Neuron (in vitro differentiated cells): ENCODE results near the gene MAB21L2.

Source experiments
- H2AFZ ChIP-seq: one replicate; pipeline ENCODE4 v1.6.1; 2013; ENCODE audit warnings: low read depth, mild to moderate bottlenecking, inconsistent platforms, low read length, moderate library complexity
- H3K27me3 ChIP-seq: one replicate; pipeline ENCODE4 v1.6.1; 2013; ENCODE audit warnings: low read length; ENCODE audit not compliant: insufficient read depth
- H3K36me3 ChIP-seq: one replicate; pipeline ENCODE4 v1.6.1; 2013; ENCODE audit warnings: low read length; ENCODE audit not compliant: insufficient read depth
- H3K4me1 ChIP-seq: one replicate; pipeline ENCODE4 v1.6.1; 2013; ENCODE audit warnings: low read length; ENCODE audit not compliant: insufficient read depth
- H3K4me3 ChIP-seq: 2 replicates; pipeline ENCODE4 v1.5.1; 2013; ENCODE audit warnings: mild to moderate bottlenecking, low read length, moderate library complexity
- H3K9me3 ChIP-seq: one replicate; pipeline ENCODE4 v1.6.1; 2013; ENCODE audit warnings: low read length

The MAB21L2 gene

DNA sequence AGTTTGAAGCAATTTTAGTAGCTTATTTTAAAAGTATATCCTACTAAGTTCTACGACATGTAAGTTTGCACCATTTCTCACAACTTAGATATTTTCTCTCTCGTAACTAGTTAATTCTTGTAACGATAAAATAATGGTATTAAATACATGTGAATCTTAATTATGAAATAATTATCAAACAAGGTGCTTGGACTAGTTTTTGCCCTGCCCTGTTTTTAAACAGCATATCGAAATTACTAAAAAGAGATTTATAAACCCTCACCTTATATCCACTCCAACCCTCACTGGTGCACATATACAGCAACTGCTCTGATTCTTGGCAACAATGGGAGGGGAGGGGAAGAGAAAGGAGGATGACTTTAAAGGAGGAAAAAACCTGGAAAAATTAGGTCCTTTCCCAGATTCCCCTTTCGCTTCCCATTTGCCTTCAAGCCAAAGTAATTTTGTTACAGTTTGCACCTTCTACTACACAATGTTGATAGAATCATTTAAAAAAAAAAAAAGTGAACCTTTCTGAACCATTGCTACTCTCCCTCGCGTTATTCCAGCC lies 820 bp upstream of the MAB21L2 start:
- Histone ChIP-seq H3K4me3 (peak overlapping the region; percentile 51), H3K27me3 (peaks cover 28% of the 10 kb centered on the region), H3K36me3 (no peaks in the 10 kb centered on the region), H2AFZ (peak overlapping the region; percentile 54), H3K4me1 (peaks cover 43% of the 10 kb centered on the region), H3K9me3 (no peaks in the 10 kb centered on the region)

DNA sequence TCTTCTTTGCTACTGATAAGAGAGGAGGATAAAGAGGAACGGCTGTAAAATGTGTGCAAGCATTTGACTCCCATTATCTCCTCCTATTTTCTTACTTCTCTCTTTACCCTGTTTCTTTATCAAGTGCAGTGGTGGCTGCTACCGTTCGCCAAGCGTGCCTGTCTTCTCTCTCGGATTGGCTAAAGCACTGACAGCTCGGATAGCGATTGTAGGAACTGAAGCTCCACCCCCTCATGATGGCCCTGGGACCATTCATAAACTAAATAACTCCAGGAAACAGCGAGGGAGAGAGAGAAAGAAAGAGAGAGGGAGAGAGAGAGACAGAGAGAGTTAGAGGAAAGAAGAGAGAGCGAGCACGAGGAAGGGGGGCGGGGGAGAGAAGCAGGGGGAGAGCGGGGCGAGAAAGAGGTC lies 305 bp upstream of the MAB21L2 start:
- no peaks in the 10 kb centered on the region for H3K36me3 ChIP-seq
- H3K4me1 ChIP-seq, result peaks cover 43% of the 10 kb centered on the region
- H3K4me3 ChIP-seq, result peak overlapping the region; percentile 51
- H3K9me3 ChIP-seq, result no peaks in the 10 kb centered on the region
- peaks cover 28% of the 10 kb centered on the region for H3K27me3 ChIP-seq
- H2AFZ ChIP-seq, result peak overlapping the region; percentile 54

DNA sequence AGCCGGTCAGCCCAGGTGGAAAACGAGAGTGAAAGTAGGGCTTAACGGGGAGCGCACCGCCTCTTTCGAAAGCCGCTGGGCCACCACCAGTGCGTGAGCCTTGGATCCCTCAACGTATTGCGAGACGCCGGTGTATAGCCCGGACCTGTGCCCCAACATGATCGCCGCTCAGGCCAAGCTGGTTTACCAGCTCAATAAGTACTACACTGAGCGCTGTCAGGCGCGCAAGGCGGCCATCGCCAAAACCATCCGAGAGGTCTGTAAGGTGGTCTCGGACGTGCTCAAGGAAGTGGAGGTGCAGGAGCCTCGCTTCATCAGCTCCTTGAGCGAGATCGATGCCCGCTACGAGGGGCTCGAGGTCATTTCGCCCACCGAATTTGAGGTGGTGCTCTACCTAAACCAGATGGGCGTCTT lies 929 bp downstream of the MAB21L2 start:
- no peaks in the 10 kb centered on the region for H3K9me3 ChIP-seq
- H3K27me3 ChIP-seq, result peaks cover 28% of the 10 kb centered on the region
- H3K4me3 ChIP-seq, result peak overlapping the region; percentile 51
- peak overlapping the region; percentile 7 for H2AFZ ChIP-seq
- peaks cover 41% of the 10 kb centered on the region for H3K4me1 ChIP-seq
- no peaks in the 10 kb centered on the region for H3K36me3 ChIP-seq

DNA sequence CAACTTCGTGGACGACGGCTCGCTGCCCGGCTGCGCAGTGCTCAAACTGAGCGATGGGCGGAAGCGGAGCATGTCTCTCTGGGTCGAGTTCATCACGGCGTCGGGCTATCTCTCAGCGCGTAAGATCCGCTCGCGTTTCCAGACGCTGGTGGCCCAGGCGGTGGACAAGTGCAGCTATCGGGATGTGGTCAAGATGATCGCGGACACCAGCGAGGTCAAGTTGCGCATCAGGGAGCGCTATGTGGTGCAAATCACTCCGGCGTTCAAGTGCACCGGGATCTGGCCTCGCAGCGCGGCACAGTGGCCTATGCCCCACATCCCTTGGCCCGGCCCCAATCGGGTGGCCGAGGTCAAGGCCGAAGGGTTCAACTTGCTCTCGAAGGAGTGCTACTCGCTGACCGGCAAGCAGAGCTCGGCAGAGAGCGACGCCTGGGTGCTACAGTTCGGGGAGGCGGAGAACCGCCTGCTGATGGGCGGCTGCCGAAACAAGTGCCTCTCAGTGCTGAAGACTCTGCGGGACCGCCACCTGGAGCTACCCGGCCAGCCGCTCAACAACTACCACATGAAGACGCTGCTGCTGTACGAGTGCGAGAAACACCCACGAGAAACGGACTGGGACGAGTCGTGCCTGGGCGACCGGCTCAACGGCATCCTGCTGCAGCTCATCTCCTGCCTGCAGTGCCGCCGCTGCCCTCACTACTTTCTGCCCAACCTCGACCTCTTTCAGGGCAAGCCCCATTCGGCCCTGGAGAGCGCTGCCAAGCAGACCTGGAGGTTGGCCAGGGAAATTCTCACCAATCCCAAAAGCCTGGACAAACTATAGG lies 1.5 kb downstream of the MAB21L2 start:
- H3K4me3 ChIP-seq, result peak overlapping the region; percentile 51
- H3K27me3 ChIP-seq, result peaks cover 28% of the 10 kb centered on the region

DNA sequence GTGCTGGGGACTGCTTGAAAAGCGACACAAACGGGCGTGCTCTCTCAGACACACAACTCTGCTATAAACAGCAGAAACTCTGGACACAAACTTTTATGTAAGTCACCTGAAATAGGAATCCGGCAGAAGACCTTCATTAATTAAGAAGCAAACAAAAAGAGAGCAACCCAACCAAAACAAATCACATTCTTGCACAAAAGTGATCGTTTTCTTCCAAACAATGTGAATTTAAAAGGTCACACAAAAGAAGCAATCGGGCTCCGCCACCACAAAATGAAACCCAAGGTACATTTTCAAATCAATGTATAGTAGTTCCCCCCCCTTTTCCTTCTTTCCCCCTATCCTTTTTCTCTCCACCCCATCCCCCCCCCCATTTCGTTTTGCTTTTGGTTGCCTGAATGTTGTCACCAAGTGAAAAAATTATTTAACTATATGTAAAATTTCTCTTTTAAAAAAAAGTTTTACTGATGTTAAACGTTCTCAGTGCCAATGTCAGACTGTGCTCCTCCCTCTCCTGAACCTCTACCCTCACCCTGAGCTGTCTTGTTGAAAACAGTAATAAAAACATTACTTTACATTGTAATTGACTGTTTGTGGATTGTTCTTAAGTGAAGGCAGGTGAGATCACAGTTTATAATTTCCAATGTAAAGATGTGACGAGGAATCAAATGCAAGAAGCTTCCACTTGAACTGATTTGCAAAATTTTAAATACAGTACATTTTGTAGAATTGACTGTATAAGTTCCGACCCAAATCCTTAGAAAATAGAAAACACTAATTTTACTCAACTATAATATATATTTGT lies 2.4 kb downstream of the MAB21L2 start:
- peak overlapping the region; percentile 51 for H3K4me3 ChIP-seq
- no peaks in the 10 kb centered on the region for H3K9me3 ChIP-seq
- H3K36me3 ChIP-seq, result no peaks in the 10 kb centered on the region
- peaks cover 32% of the 10 kb centered on the region for H3K4me1 ChIP-seq
- H2AFZ ChIP-seq, result peak overlapping the region; percentile 7
- H3K27me3 ChIP-seq, result peaks cover 28% of the 10 kb centered on the region

More for the DNA sequence above, 1.5 kb downstream of the MAB21L2 start:
- Histone ChIP-seq H3K36me3 (no peaks in the 10 kb centered on the region), H2AFZ (peak overlapping the region; percentile 7), H3K9me3 (no peaks in the 10 kb centered on the region), H3K4me1 (peaks cover 40% of the 10 kb centered on the region)

DNA sequence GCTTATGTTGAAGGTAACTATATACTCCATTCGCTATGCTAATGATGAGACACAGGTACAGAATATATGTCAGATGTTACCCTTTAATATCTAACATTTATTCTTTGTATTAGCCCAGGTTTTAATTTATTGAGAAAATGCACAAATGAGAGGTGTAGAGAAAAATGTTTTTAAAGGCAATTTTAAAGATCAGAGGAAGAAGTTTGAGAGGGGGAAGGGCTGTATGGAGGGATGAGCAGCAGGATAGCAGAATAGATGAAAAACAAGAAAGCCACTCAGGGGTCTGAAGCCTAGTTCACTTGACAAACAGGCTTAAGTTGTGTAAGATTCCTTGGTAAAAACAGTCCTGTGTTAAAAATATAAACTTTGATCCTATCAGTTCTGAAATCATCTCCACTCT lies 3.7 kb downstream of the MAB21L2 start:
- Histone ChIP-seq H3K4me3 (peak overlapping the region; percentile 28), H3K27me3 (peaks cover 22% of the 10 kb centered on the region), H3K4me1 (peaks cover 25% of the 10 kb centered on the region), H2AFZ (no peak overlapping the region), H3K9me3 (no peaks in the 10 kb centered on the region), H3K36me3 (no peaks in the 10 kb centered on the region)

DNA sequence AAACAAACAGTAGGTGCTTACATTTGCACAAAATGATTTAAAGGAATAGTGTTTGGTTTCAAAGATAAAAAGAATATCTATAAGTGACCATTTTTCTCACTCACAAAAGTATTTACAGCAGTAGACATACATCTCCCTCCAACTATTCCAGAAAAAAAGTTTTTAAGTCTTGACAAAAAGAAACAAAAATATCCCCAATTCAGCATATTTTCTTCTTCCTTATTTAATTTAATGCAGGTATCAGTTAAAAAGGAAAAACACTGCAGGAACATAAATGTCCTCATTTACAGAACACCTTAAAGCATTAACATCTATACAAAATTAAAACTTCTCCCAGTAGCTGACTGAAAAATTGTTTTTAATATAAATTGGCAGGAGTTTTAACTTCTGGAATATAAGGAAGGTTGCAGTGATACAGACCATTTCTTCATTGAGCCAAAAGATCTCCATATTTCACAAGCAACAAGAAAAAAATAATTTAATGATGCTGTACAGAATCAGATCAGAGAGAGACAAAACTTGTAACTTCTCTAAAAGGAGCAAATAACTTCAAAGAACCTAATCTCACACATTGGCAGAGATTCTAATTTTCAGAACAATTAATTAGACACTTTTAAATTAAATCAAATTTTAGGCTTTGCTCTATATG lies 4.3 kb downstream of the MAB21L2 start:
- Histone ChIP-seq H3K27me3 (peaks cover 16% of the 10 kb centered on the region), H3K4me1 (peaks cover 26% of the 10 kb centered on the region), H3K9me3 (no peaks in the 10 kb centered on the region), H2AFZ (no peak overlapping the region), H3K36me3 (no peaks in the 10 kb centered on the region), H3K4me3 (peak overlapping the region; percentile 28)

DNA sequence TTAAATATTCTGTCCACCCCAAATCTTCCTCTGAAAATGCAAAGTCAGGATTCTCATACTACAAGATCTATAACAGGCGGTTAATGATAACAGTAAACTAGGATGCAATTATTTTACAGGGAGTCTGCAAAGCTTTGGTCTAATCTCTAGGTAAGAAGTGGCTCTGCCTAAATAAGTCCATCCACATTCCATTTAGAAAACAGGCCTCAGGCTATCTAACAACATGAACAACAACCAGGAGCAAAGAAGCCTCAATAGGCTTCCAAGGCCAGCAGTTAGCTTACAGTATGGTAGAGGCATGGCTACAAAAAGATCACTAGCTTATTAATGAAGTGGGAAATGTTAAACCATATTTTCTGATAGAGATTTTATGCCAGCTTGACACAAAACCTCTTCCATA lies 6.4 kb downstream of the MAB21L2 start:
- no peaks in the 10 kb centered on the region for H3K36me3 ChIP-seq
- H3K27me3 ChIP-seq, result peaks cover 9% of the 10 kb centered on the region
- H3K9me3 ChIP-seq, result no peaks in the 10 kb centered on the region
- peaks cover 23% of the 10 kb centered on the region for H3K4me1 ChIP-seq
- H3K4me3 ChIP-seq, result peak overlapping the region; percentile 6
- H2AFZ ChIP-seq, result no peak overlapping the region

DNA sequence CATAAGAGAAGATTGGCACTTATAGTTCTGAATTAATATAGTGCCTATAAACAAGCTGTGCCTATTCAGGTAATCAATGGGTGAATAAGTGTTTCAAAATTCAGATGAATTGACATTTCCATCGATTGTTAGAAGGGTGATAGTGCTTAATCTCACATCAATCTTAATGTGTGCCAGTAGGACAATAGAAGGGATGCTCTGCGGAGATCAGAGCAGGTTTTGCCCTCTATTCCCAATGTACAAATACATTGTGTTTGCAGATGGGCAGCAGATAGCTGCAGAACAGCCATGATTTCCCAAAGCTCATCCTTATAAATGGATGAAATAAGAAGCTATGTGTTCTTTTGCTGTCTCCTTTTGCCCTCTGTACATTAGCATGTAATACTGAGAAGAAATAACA lies 7.2 kb downstream of the MAB21L2 start:
- Histone ChIP-seq H3K27me3 (peaks cover under 1% of the 10 kb centered on the region), H3K4me1 (peaks cover 14% of the 10 kb centered on the region), H3K9me3 (no peaks in the 10 kb centered on the region), H3K4me3 (no peak overlapping the region), H2AFZ (no peak overlapping the region), H3K36me3 (no peaks in the 10 kb centered on the region)

DNA sequence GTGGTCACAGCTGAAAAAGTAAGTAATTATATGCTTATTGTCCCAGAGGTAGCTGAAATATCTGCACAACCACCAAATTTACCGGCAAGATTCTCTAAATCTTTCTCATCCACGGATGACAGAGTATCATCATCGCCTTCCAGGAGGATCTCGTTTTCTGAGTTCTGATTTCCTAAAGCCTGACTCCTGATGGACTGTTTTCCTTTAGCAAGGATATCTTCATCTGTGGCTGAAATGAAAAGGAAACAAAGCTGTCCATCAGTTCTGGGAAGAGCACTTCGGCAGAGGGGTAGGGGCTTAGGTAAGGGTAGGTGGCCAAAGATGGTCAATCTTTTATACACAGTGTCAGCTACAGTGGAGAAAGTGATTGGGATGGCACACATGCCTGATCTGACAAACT lies 8.7 kb downstream of the MAB21L2 start:
- H3K36me3 ChIP-seq, result no peaks in the 10 kb centered on the region
- H3K4me3 ChIP-seq, result no peak overlapping the region
- no peaks in the 10 kb centered on the region for H3K27me3 ChIP-seq
- H2AFZ ChIP-seq, result no peak overlapping the region
- peaks cover 11% of the 10 kb centered on the region for H3K4me1 ChIP-seq
- no peaks in the 10 kb centered on the region for H3K9me3 ChIP-seq

DNA sequence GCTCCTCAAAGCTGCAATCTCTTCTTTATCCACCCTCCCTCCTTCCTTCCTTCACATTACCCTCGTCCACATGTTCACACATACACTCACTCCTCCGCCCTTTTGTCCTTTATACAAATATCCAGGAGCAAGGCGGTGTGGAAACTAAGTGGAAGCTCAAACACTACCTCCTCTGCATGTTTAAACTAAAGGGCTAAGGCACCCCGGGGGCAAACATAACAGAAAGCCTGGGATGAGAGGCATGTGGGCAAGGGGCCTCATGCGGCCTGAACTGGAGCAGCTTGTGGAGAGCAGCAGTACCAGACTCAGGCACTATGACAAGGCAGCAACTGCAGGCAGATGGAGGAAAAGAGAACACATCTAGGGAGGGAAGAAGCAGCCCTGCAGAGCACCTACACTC lies 9.5 kb downstream of the MAB21L2 start:
- H3K4me1 ChIP-seq, result peaks cover 11% of the 10 kb centered on the region
- no peaks in the 10 kb centered on the region for H3K9me3 ChIP-seq
- no peak overlapping the region for H3K4me3 ChIP-seq
- H3K27me3 ChIP-seq, result no peaks in the 10 kb centered on the region
- H2AFZ ChIP-seq, result no peak overlapping the region
- no peaks in the 10 kb centered on the region for H3K36me3 ChIP-seq

DNA sequence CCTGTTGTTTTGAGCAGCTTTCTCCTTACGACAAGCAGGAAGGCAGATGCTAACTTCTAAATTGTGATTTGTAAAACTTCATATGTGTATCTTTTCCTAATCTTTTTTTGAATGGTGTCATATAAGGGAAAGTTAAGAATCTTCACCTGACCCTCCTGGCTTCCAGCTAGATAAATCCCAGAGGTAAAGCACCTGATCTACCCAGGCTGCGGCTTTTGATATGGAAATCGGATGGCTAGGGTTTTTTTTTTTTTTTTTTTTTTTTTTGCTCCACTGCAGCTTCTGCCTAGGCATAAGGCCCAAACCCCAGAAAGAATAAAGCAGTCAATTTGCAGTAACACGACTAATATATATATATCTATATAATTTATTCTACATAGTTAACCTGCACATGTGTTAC lies 10.0 kb downstream of the MAB21L2 start:
- no peak overlapping the region for H2AFZ ChIP-seq
- H3K4me3 ChIP-seq, result no peak overlapping the region
- no peaks in the 10 kb centered on the region for H3K27me3 ChIP-seq
- no peaks in the 10 kb centered on the region for H3K9me3 ChIP-seq
- H3K4me1 ChIP-seq, result peaks cover 11% of the 10 kb centered on the region
- no peaks in the 10 kb centered on the region for H3K36me3 ChIP-seq

DNA sequence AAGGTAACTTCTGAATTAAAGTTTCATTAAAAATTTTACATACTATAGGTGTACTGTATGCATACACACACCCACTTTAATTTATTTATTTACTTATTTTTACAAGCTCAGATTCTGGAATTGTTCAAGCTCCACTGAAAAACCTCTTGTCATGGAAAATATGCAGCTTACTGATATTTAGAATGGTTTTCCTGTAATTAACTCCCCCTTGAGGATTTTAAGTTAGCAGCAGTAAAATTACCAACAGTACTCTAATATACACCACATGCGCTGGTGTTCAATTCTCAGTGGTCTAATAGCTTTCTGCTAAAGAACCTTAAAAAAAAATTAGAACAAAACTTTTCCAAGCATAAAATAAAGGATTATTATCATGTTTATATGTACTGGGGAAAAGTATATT lies 12.0 kb downstream of the MAB21L2 start:
- Histone ChIP-seq H3K9me3 (no peaks in the 10 kb centered on the region), H3K4me1 (peaks cover 11% of the 10 kb centered on the region), H2AFZ (no peak overlapping the region), H3K36me3 (peaks cover 2% of the 10 kb centered on the region), H3K27me3 (no peaks in the 10 kb centered on the region), H3K4me3 (no peak overlapping the region)
